ENCODE measurements around the gene SCN8A. TPM values are rescaled to one million over a fixed set of nuclear protein-coding genes. Genes with fewer than 3 reads are reported as not detected.
"Not testable (repeated sequence)": the region's sequence is repeated elsewhere in the genome, so short reads cannot be mapped to it uniquely, and the experiment has no call there.

The SCN8A gene
- total RNA-seq, 1 experiment from 2014 or later = 0.30 TPM

GRCh38 chr12:51620448-51620847 is 29.4 kb downstream of the SCN8A start:
- no peak for DNase-seq (ENCODE audit: low read depth)

GRCh38 chr12:51621156-51621922 is 30.3 kb downstream of the SCN8A start:
- in situ Hi-C loops (cut with HindIII; ENCODE audit: low pct_unique_long_range_greater_than_20kb, low sequenced_read_pairs) = no loop called here
- no peak for DNase-seq (ENCODE audit: low read depth)

More at GRCh38 chr12:51620448-51620847, 29.4 kb downstream of the SCN8A start:
- in situ Hi-C loops (cut with HindIII; ENCODE audit: low pct_unique_long_range_greater_than_20kb, low sequenced_read_pairs) = no loop called here

- in situ Hi-C loops (cut with HindIII; ENCODE audit: low pct_unique_long_range_greater_than_20kb, low sequenced_read_pairs) = no loop called here
- DNase-seq (ENCODE audit: low read depth) = no peak
These were observed 31.5 kb downstream of the SCN8A start for GRCh38 chr12:51622564-51622963.

- no peak for DNase-seq (ENCODE audit: low read depth)
- in situ Hi-C loops (cut with HindIII; ENCODE audit: low pct_unique_long_range_greater_than_20kb, low sequenced_read_pairs) = no loop called here
These were observed 34.3 kb downstream of the SCN8A start for GRCh38 chr12:51625370-51625769.

- in situ Hi-C loops (cut with HindIII; ENCODE audit: low pct_unique_long_range_greater_than_20kb, low sequenced_read_pairs) = no loop called here
- no peak for DNase-seq (ENCODE audit: low read depth)
These were observed 35.1 kb downstream of the SCN8A start for GRCh38 chr12:51626115-51626514.

GRCh38 chr12:51626629-51627028 is 35.6 kb downstream of the SCN8A start:
- DNase-seq (ENCODE audit: low read depth) = no peak
- in situ Hi-C loops (cut with HindIII; ENCODE audit: low pct_unique_long_range_greater_than_20kb, low sequenced_read_pairs) = no loop called here

GRCh38 chr12:51630256-51630880 is 39.3 kb downstream of the SCN8A start:
- DNase-seq (ENCODE audit: low read depth) = no peak
- in situ Hi-C loops (cut with HindIII; ENCODE audit: low pct_unique_long_range_greater_than_20kb, low sequenced_read_pairs) = no loop called here

GRCh38 chr12:51630986-51631385 is 40.0 kb downstream of the SCN8A start:
- in situ Hi-C loops (cut with HindIII; ENCODE audit: low pct_unique_long_range_greater_than_20kb, low sequenced_read_pairs) = no loop called here
- no peak for DNase-seq (ENCODE audit: low read depth)

- in situ Hi-C loops (cut with HindIII; ENCODE audit: low pct_unique_long_range_greater_than_20kb, low sequenced_read_pairs) = no loop called here
- peak; percentile 41 for DNase-seq (ENCODE audit: low read depth)
These were observed 40.6 kb downstream of the SCN8A start for GRCh38 chr12:51631591-51631990.

GRCh38 chr12:51632623-51633022 is 41.6 kb downstream of the SCN8A start:
- DNase-seq (ENCODE audit: low read depth) = no peak
- in situ Hi-C loops (cut with HindIII; ENCODE audit: low pct_unique_long_range_greater_than_20kb, low sequenced_read_pairs) = no loop called here

- DNase-seq (ENCODE audit: low read depth) = no peak
- in situ Hi-C loops (cut with HindIII; ENCODE audit: low pct_unique_long_range_greater_than_20kb, low sequenced_read_pairs) = no loop called here
These were observed 44.3 kb downstream of the SCN8A start for GRCh38 chr12:51635346-51635745.

- in situ Hi-C loops (cut with HindIII; ENCODE audit: low pct_unique_long_range_greater_than_20kb, low sequenced_read_pairs) = no loop called here
- DNase-seq (ENCODE audit: low read depth) = no peak
These were observed 45.5 kb downstream of the SCN8A start for GRCh38 chr12:51636581-51636980.

- no peak for DNase-seq (ENCODE audit: low read depth)
- in situ Hi-C loops (cut with HindIII; ENCODE audit: low pct_unique_long_range_greater_than_20kb, low sequenced_read_pairs) = no loop called here
These were observed 46.0 kb downstream of the SCN8A start for GRCh38 chr12:51636986-51637385.

- DNase-seq (ENCODE audit: low read depth) = no peak
- in situ Hi-C loops (cut with HindIII; ENCODE audit: low pct_unique_long_range_greater_than_20kb, low sequenced_read_pairs) = no loop called here
These were observed 48.3 kb downstream of the SCN8A start for GRCh38 chr12:51639361-51639760.

GRCh38 chr12:51642286-51642685 is 51.3 kb downstream of the SCN8A start:
- no peak for DNase-seq (ENCODE audit: low read depth)
- in situ Hi-C loops (cut with HindIII; ENCODE audit: low pct_unique_long_range_greater_than_20kb, low sequenced_read_pairs) = no loop called here

- DNase-seq (ENCODE audit: low read depth) = no peak
- in situ Hi-C loops (cut with HindIII; ENCODE audit: low pct_unique_long_range_greater_than_20kb, low sequenced_read_pairs) = no loop called here
These were observed 52.9 kb downstream of the SCN8A start for GRCh38 chr12:51643951-51644350.

- in situ Hi-C loops (cut with HindIII; ENCODE audit: low pct_unique_long_range_greater_than_20kb, low sequenced_read_pairs); DNase-seq (ENCODE audit: low read depth): not testable (repeated sequence)
These were observed 53.7 kb downstream of the SCN8A start for GRCh38 chr12:51644691-51645090.

GRCh38 chr12:51645961-51646360 is 54.9 kb downstream of the SCN8A start:
- no peak for DNase-seq (ENCODE audit: low read depth)
- in situ Hi-C loops (cut with HindIII; ENCODE audit: low pct_unique_long_range_greater_than_20kb, low sequenced_read_pairs) = no loop called here

- in situ Hi-C loops (cut with HindIII; ENCODE audit: low pct_unique_long_range_greater_than_20kb, low sequenced_read_pairs) = no loop called here
- no peak for DNase-seq (ENCODE audit: low read depth)
These were observed 56.6 kb downstream of the SCN8A start for GRCh38 chr12:51647647-51648046.

GRCh38 chr12:51653431-51653830 is 62.4 kb downstream of the SCN8A start:
- in situ Hi-C loops (cut with HindIII; ENCODE audit: low pct_unique_long_range_greater_than_20kb, low sequenced_read_pairs) = no loop called here
- no peak for DNase-seq (ENCODE audit: low read depth)
